Nucleus accumbens (tissue), 56 donors: ENCODE data around the gene SDCCAG8.
"Not testable (repeated sequence)": the region's sequence is repeated elsewhere in the genome, so short reads cannot be mapped to it uniquely, and the experiment has no call there.

ENCODE experiments used
- DNase-seq, 56 donors: peaks; one replicate each; lab custom pipeline; 2025; lab: John Stamatoyannopoulos, UW

SDCCAG8 gene

GRCh38 chr1:243255791-243256512, at the start of gene SDCCAG8:
Gene SDCCAG8, plus strand, starts transcription at chr1:243256041. Its CDS starts 133 bp downstream, at chr1:243256174.
- DNase-seq = peak; percentile 78 to 100 (median 98)

GRCh38 chr1:243211984-243212383, 43.9 kb upstream of the SDCCAG8 start:
- DNase-seq = not testable (repeated sequence)

- no peak for DNase-seq
Measured at GRCh38 chr1:243213045-243213787, 42.6 kb upstream of the SDCCAG8 start.

- DNase-seq = not testable (repeated sequence)
Measured at GRCh38 chr1:243215276-243215875, 40.5 kb upstream of the SDCCAG8 start.

GRCh38 chr1:243216741-243217140, 39.1 kb upstream of the SDCCAG8 start:
- no peak for DNase-seq

GRCh38 chr1:243217349-243217748, 38.5 kb upstream of the SDCCAG8 start:
- no peak for DNase-seq

- DNase-seq = no peak
Measured at GRCh38 chr1:243218059-243218458, 37.8 kb upstream of the SDCCAG8 start.

- DNase-seq = no peak
Measured at GRCh38 chr1:243227622-243228021, 28.2 kb upstream of the SDCCAG8 start.

GRCh38 chr1:243229526-243229925, 26.3 kb upstream of the SDCCAG8 start:
- DNase-seq = no peak

GRCh38 chr1:243230914-243231313, 24.9 kb upstream of the SDCCAG8 start:
- DNase-seq = no peak

- no peak for DNase-seq
Measured at GRCh38 chr1:243233908-243234307, 21.9 kb upstream of the SDCCAG8 start.

- DNase-seq = no peak
Measured at GRCh38 chr1:243234978-243235647, 20.7 kb upstream of the SDCCAG8 start.

- no peak for DNase-seq
Measured at GRCh38 chr1:243236604-243237252, 19.1 kb upstream of the SDCCAG8 start.

- no peak for DNase-seq
Measured at GRCh38 chr1:243244432-243244841, 11.4 kb upstream of the SDCCAG8 start.

- no peak for DNase-seq
Measured at GRCh38 chr1:243246916-243247315, 8.9 kb upstream of the SDCCAG8 start.

GRCh38 chr1:243247901-243248300, 7.9 kb upstream of the SDCCAG8 start:
- DNase-seq = no peak

GRCh38 chr1:243249214-243249613, 6.6 kb upstream of the SDCCAG8 start:
- no peak for DNase-seq

- DNase-seq = no peak
Measured at GRCh38 chr1:243250102-243250501, 5.7 kb upstream of the SDCCAG8 start.

- DNase-seq = no peak
Measured at GRCh38 chr1:243251539-243251938, 4.3 kb upstream of the SDCCAG8 start.

- no peak for DNase-seq
Measured at GRCh38 chr1:243253211-243253925, 2.5 kb upstream of the SDCCAG8 start.
